ENCODE results near the gene ACTN1.

DNA sequence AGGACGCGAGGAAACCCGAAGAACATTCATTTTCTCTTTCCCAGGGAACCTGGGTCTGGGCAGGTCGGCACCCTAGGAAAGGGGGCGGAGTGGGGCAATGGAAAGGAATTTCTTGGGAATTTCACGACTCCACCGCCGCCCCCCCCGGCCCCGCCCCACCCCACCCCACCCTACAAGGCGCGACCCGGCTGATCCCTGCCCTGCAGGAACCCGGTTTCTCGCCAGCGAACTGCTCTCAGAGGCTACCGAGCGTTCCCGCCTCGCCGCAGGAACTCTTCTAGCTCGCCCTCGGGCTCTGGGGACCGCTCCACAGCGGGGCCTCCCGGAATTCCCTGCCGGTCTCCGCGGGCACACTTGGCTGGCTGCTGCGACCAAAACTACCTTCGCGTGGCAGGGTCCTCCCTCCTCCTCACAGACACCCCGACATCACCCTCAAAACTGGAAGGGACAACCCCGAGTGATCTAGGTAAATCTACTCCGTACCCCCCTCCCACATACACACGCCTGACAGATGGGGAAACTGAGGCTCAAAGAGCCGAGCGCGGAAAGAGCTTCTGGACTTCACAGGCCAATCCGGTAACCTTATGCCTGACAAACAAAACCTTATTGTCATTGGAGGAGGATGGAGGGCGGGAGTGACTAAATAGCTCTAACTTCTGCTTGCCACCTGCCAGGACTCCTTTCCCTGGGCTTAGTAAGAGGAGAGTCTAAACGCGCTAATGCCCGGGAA is 785 bp upstream of the ACTN1 start:
- TF ChIP-seq, protein P1, sequence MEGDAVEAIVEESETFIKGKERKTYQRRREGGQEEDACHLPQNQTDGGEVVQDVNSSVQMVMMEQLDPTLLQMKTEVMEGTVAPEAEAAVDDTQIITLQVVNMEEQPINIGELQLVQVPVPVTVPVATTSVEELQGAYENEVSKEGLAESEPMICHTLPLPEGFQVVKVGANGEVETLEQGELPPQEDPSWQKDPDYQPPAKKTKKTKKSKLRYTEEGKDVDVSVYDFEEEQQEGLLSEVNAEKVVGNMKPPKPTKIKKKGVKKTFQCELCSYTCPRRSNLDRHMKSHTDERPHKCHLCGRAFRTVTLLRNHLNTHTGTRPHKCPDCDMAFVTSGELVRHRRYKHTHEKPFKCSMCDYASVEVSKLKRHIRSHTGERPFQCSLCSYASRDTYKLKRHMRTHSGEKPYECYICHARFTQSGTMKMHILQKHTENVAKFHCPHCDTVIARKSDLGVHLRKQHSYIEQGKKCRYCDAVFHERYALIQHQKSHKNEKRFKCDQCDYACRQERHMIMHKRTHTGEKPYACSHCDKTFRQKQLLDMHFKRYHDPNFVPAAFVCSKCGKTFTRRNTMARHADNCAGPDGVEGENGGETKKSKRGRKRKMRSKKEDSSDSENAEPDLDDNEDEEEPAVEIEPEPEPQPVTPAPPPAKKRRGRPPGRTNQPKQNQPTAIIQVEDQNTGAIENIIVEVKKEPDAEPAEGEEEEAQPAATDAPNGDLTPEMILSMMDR (IDR thresholded peaks at IDR 0.05) = no peak
- TF ChIP-seq ZFX (IDR thresholded peaks at IDR 0.05; ENCODE audit: borderline replicate concordance) = no peak

All from 22Rv1 (cell line).